Astrocyte (in vitro differentiated cells and primary cell): ENCODE results near the gene MPV17. TPM values are rescaled to one million over a fixed set of nuclear protein-coding genes. Genes with fewer than 3 reads are reported as not detected.

Experiments
- DNase-seq: peaks from one replicate; pipeline ENCODE4 v3.0.0-alpha.2; 2010; ENCODE audit warnings: low read depth
- FAIRE-seq: peaks from 2 replicates; lab custom pipeline; 2011; peaks lifted over from hg19 to GRCh38; lab: Jason Lieb, UNC
- H2AFZ ChIP-seq: 2 replicates; pipeline ENCODE4 v1.6.0; 2012; ENCODE audit warnings: low read depth, low read length, inconsistent platforms
- H3K27ac ChIP-seq: 2 replicates; pipeline ENCODE4 v1.5.1; 2011; ENCODE audit warnings: low read depth, low read length, inconsistent platforms
- H3K27me3 ChIP-seq: 2 replicates; pipeline ENCODE4 v1.6.0; 2011; ENCODE audit warnings: low read length, inconsistent platforms; ENCODE audit not compliant: insufficient read depth
- H3K36me3 ChIP-seq: 2 replicates; pipeline ENCODE4 v1.5.1; 2011; ENCODE audit warnings: low read length, inconsistent platforms; ENCODE audit not compliant: insufficient read depth
- H3K4me1 ChIP-seq: 2 replicates; pipeline ENCODE4 v1.5.1; 2011; ENCODE audit warnings: low read length, inconsistent platforms; ENCODE audit not compliant: insufficient read depth
- H3K4me2 ChIP-seq: 2 replicates; pipeline ENCODE4 v1.6.0; 2012; ENCODE audit warnings: low read length, inconsistent platforms
- H3K4me3 ChIP-seq: 2 replicates; pipeline ENCODE4 v1.5.1; 2011; ENCODE audit warnings: low read depth, mild to moderate bottlenecking, low read length, inconsistent platforms; ENCODE audit not compliant: insufficient read depth
- H3K79me2 ChIP-seq: 2 replicates; pipeline ENCODE4 v1.6.0; 2012; ENCODE audit warnings: mild to moderate bottlenecking, low read length, inconsistent platforms; ENCODE audit not compliant: insufficient read depth
- H3K9ac ChIP-seq: 2 replicates; pipeline ENCODE4 v1.6.0; 2012; ENCODE audit warnings: mild to moderate bottlenecking, low read length, inconsistent platforms
- H3K9me3 ChIP-seq: 2 replicates; pipeline ENCODE4 v1.5.1; 2012; ENCODE audit warnings: low read depth, mild to moderate bottlenecking, low read length, inconsistent platforms; ENCODE audit not compliant: insufficient read depth
- H4K20me1 ChIP-seq: 2 replicates; pipeline ENCODE4 v1.6.0; 2012; ENCODE audit warnings: low read length, inconsistent platforms; ENCODE audit not compliant: insufficient read depth
- H3K27ac Mint-ChIP-seq: one replicate; pipeline ENCODE4 v1.8.0; 2021; ENCODE audit warnings: mild to moderate bottlenecking, mixed read lengths; ENCODE audit not compliant: unreplicated experiment
- H3K27me3 Mint-ChIP-seq: one replicate; pipeline ENCODE4 v1.8.0; 2021; ENCODE audit warnings: low read depth, mixed read lengths; ENCODE audit not compliant: unreplicated experiment
- H3K36me3 Mint-ChIP-seq: one replicate; pipeline ENCODE4 v1.8.0; 2021; ENCODE audit warnings: low read depth, mixed read lengths; ENCODE audit not compliant: unreplicated experiment
- H3K4me1 Mint-ChIP-seq: one replicate; pipeline ENCODE4 v1.8.0; 2021; ENCODE audit warnings: low read depth, mixed read lengths; ENCODE audit not compliant: unreplicated experiment
- H3K4me3 Mint-ChIP-seq: one replicate; pipeline ENCODE4 v1.8.0; 2021; ENCODE audit warnings: mild to moderate bottlenecking, moderate library complexity, mixed read lengths; ENCODE audit not compliant: unreplicated experiment
- H3K9me3 Mint-ChIP-seq: one replicate; pipeline ENCODE4 v1.8.0; 2021; ENCODE audit warnings: mild to moderate bottlenecking, mixed read lengths; ENCODE audit not compliant: unreplicated experiment
- CTCF ChIP-seq: IDR thresholded peaks from 2 replicates; pipeline ENCODE4 v1.5.1; 2011; ENCODE audit warnings: low read depth, mild to moderate bottlenecking, inconsistent platforms, low read length, moderate library complexity; ENCODE audit not compliant: insufficient read depth
- EZH2 ChIP-seq: IDR thresholded peaks from 2 replicates; pipeline ENCODE4 v1.6.1; 2012; ENCODE audit warnings: mild to moderate bottlenecking, low read length, inconsistent platforms; ENCODE audit not compliant: insufficient read depth
- total RNA-seq: library from RNA; stranded (reverse); gene quantifications from 2 replicates; pipeline ENCODE4 v1.2.1, GENCODE V29; 2021

MPV17 gene
- total RNA-seq, 1 donor from 2014 or later = 54.0 TPM

GRCh38 chr2:27315122-27315521 is 7.8 kb downstream of the MPV17 start:
- Mint-ChIP-seq H3K36me3 (peaks cover 17% of the 10 kb centered on the region), H3K9me3 (no peaks in the 10 kb centered on the region), H3K4me1 (no peaks in the 10 kb centered on the region), H3K27ac (no peak overlapping the region), H3K27me3 (no peaks in the 10 kb centered on the region), H3K4me3 (no peak overlapping the region)
- no peak for DNase-seq
- Histone ChIP-seq H3K9me3 (no peaks in the 10 kb centered on the region), H3K4me3 (no peak overlapping the region), H3K9ac (no peak overlapping the region), H2AFZ (no peak overlapping the region), H3K27ac (no peak overlapping the region), H3K4me2 (no peak overlapping the region), H3K36me3 (no peaks in the 10 kb centered on the region), H3K4me1 (no peaks in the 10 kb centered on the region), H3K79me2 (no peaks in the 10 kb centered on the region), H4K20me1 (peaks cover 29% of the 10 kb centered on the region), H3K27me3 (no peaks in the 10 kb centered on the region)
- TF ChIP-seq EZH2 (no peak), CTCF (no peak)
- FAIRE-seq = no peak

GRCh38 chr2:27314709-27315108 is 8.2 kb downstream of the MPV17 start:
- Histone ChIP-seq H3K4me1 (no peaks in the 10 kb centered on the region), H2AFZ (no peak overlapping the region), H4K20me1 (peaks cover 31% of the 10 kb centered on the region), H3K4me3 (no peak overlapping the region), H3K4me2 (no peak overlapping the region), H3K27ac (no peak overlapping the region), H3K9ac (no peak overlapping the region), H3K9me3 (no peaks in the 10 kb centered on the region), H3K79me2 (no peaks in the 10 kb centered on the region), H3K36me3 (no peaks in the 10 kb centered on the region), H3K27me3 (no peaks in the 10 kb centered on the region)
- no peak overlapping the region for H3K27ac Mint-ChIP-seq
- no peak for FAIRE-seq
- no peak for DNase-seq
- H3K4me3 Mint-ChIP-seq = no peak overlapping the region
- peaks cover 1% of the 10 kb centered on the region for H3K9me3 Mint-ChIP-seq
- peaks cover 18% of the 10 kb centered on the region for H3K36me3 Mint-ChIP-seq
- TF ChIP-seq EZH2 = no peak
- TF ChIP-seq CTCF = no peak
- no peaks in the 10 kb centered on the region for H3K4me1 Mint-ChIP-seq
- H3K27me3 Mint-ChIP-seq = peaks cover under 1% of the 10 kb centered on the region

GRCh38 chr2:27313882-27314645 is 8.8 kb downstream of the MPV17 start:
- TF ChIP-seq EZH2 (no peak), CTCF (no peak)
- peaks cover 6% of the 10 kb centered on the region for H3K27me3 Mint-ChIP-seq
- no peaks in the 10 kb centered on the region for H3K4me1 Mint-ChIP-seq
- DNase-seq (no peak), FAIRE-seq (no peak)
- H3K79me2 ChIP-seq = no peaks in the 10 kb centered on the region
- no peak overlapping the region for H3K27ac Mint-ChIP-seq
- peaks cover 4% of the 10 kb centered on the region for H3K9me3 Mint-ChIP-seq
- H3K36me3 ChIP-seq = no peaks in the 10 kb centered on the region
- no peak overlapping the region for H3K4me3 Mint-ChIP-seq
- no peak overlapping the region for H3K9ac ChIP-seq
- peaks cover 22% of the 10 kb centered on the region for H3K36me3 Mint-ChIP-seq
- peaks cover 35% of the 10 kb centered on the region for H4K20me1 ChIP-seq
- H3K4me3 ChIP-seq = no peak overlapping the region
- no peak overlapping the region for H3K27ac ChIP-seq
- H3K4me2 ChIP-seq = no peak overlapping the region
- H3K9me3 ChIP-seq = no peaks in the 10 kb centered on the region
- H3K27me3 ChIP-seq = no peaks in the 10 kb centered on the region
- H2AFZ ChIP-seq = no peak overlapping the region
- H3K4me1 ChIP-seq = no peaks in the 10 kb centered on the region
